Muscle layer of duodenum (tissue), 2 donors: ENCODE data around the gene ATP8B3.
A peak's percentile ranks its signal among the peaks of the same experiment; 100 is the strongest.

Experiments
- H3K27ac ChIP-seq: one replicate; pipeline ENCODE4 v1.7.0; 2013; ENCODE audit warnings: mild to moderate bottlenecking, low read length
- H3K27me3 ChIP-seq: one replicate; pipeline ENCODE4 v1.7.0; 2013; ENCODE audit warnings: low read depth, mild to moderate bottlenecking, control low read depth, low read length
- H3K36me3 ChIP-seq, 2 donors: one replicate each; pipeline ENCODE4 v1.7.0; 2013; ENCODE audit warnings: low read length in 2 of 2, control low read depth in 1 of 2, mild to moderate bottlenecking in 1 of 2; ENCODE audit not compliant: insufficient read depth in 2 of 2, control insufficient read depth in 1 of 2
- H3K4me1 ChIP-seq, 2 donors: one replicate each; pipeline ENCODE4 v1.7.0; 2013; ENCODE audit warnings: low read length in 2 of 2, mild to moderate bottlenecking in 2 of 2, control low read depth in 1 of 2, moderate library complexity in 1 of 2; ENCODE audit not compliant: insufficient read depth in 2 of 2, control insufficient read depth in 1 of 2
- H3K4me3 ChIP-seq, 2 donors: one replicate each; pipeline ENCODE4 v1.7.0; 2013; ENCODE audit warnings: low read length in 2 of 2, low read depth in 1 of 2, mild to moderate bottlenecking in 1 of 2
- H3K9me3 ChIP-seq, 2 donors: one replicate each; pipeline ENCODE4 v1.7.0; 2013; ENCODE audit warnings: low read length in 2 of 2, control low read depth in 1 of 2, mild to moderate bottlenecking in 1 of 2; ENCODE audit not compliant: control insufficient read depth in 1 of 2
- donor health status: healthy.

ATP8B3 gene

GRCh38 chr19:1748873-1749341 lies 63.2 kb downstream of the ATP8B3 start:
- Histone ChIP-seq H3K4me3 (peak overlapping the region in 1 of 2 donors; percentile 45), H3K4me1 (peaks cover 0 to 42% of the 10 kb centered on the region in 2 donors), H3K9me3 (no peaks in the 10 kb centered on the region), H3K27me3 (peaks cover 70% of the 10 kb centered on the region), H3K27ac (no peak overlapping the region), H3K36me3 (no peaks in the 10 kb centered on the region)

GRCh38 chr19:1748115-1748872 lies 63.8 kb downstream of the ATP8B3 start:
- peak overlapping the region; percentile 11 to 45 for H3K4me3 ChIP-seq
- H3K9me3 ChIP-seq = no peaks in the 10 kb centered on the region
- H3K4me1 ChIP-seq = peaks cover 0 to 42% of the 10 kb centered on the region in 2 donors

GRCh38 chr19:1747285-1748114 lies 64.6 kb downstream of the ATP8B3 start:
- no peaks in the 10 kb centered on the region for H3K9me3 ChIP-seq
- H3K36me3 ChIP-seq = no peaks in the 10 kb centered on the region
- no peak overlapping the region for H3K27ac ChIP-seq
- peaks cover 0 to 42% of the 10 kb centered on the region in 2 donors for H3K4me1 ChIP-seq
- peak overlapping the region in 1 of 2 donors; percentile 11 for H3K4me3 ChIP-seq
- H3K27me3 ChIP-seq = peaks cover 73% of the 10 kb centered on the region

More at GRCh38 chr19:1748115-1748872, 63.8 kb downstream of the ATP8B3 start:
- no peaks in the 10 kb centered on the region for H3K36me3 ChIP-seq
- peaks cover 71% of the 10 kb centered on the region for H3K27me3 ChIP-seq
- H3K27ac ChIP-seq = no peak overlapping the region

- no peak overlapping the region for H3K4me3 ChIP-seq
- no peaks in the 10 kb centered on the region for H3K9me3 ChIP-seq
- H3K36me3 ChIP-seq = no peaks in the 10 kb centered on the region
- peaks cover 0 to 42% of the 10 kb centered on the region in 2 donors for H3K4me1 ChIP-seq
- no peak overlapping the region for H3K27ac ChIP-seq
- peaks cover 64% of the 10 kb centered on the region for H3K27me3 ChIP-seq
These were observed 65.4 kb downstream of the ATP8B3 start for GRCh38 chr19:1746401-1747284.

GRCh38 chr19:1745589-1746031 lies 66.5 kb downstream of the ATP8B3 start:
- H3K36me3 ChIP-seq = no peaks in the 10 kb centered on the region
- H3K9me3 ChIP-seq = peaks cover 0 to 1% of the 10 kb centered on the region in 2 donors
- H3K27me3 ChIP-seq = peaks cover 54% of the 10 kb centered on the region
- peaks cover 0 to 42% of the 10 kb centered on the region in 2 donors for H3K4me1 ChIP-seq
- no peak overlapping the region for H3K27ac ChIP-seq
- no peak overlapping the region for H3K4me3 ChIP-seq

GRCh38 chr19:1744822-1745563 lies 67.1 kb downstream of the ATP8B3 start:
- H3K27me3 ChIP-seq = peaks cover 48% of the 10 kb centered on the region

GRCh38 chr19:1744133-1744665 lies 67.9 kb downstream of the ATP8B3 start:
- H3K27me3 ChIP-seq = peaks cover 43% of the 10 kb centered on the region
- no peaks in the 10 kb centered on the region for H3K36me3 ChIP-seq
- H3K4me3 ChIP-seq = no peak overlapping the region

More at GRCh38 chr19:1744822-1745563, 67.1 kb downstream of the ATP8B3 start:
- no peak overlapping the region for H3K27ac ChIP-seq
- H3K4me1 ChIP-seq = peaks cover 0 to 36% of the 10 kb centered on the region in 2 donors
- no peaks in the 10 kb centered on the region for H3K36me3 ChIP-seq
- H3K9me3 ChIP-seq = peaks cover 0 to 5% of the 10 kb centered on the region in 2 donors
- H3K4me3 ChIP-seq = no peak overlapping the region

GRCh38 chr19:1742989-1743696 lies 68.9 kb downstream of the ATP8B3 start:
- H3K27me3 ChIP-seq = peaks cover 33% of the 10 kb centered on the region
- H3K4me1 ChIP-seq = peaks cover 0 to 17% of the 10 kb centered on the region in 2 donors
- no peak overlapping the region for H3K27ac ChIP-seq
- H3K36me3 ChIP-seq = no peaks in the 10 kb centered on the region
- peaks cover 0 to 5% of the 10 kb centered on the region in 2 donors for H3K9me3 ChIP-seq
- no peak overlapping the region for H3K4me3 ChIP-seq

More at GRCh38 chr19:1744133-1744665, 67.9 kb downstream of the ATP8B3 start:
- Histone ChIP-seq H3K9me3 (peaks cover 0 to 5% of the 10 kb centered on the region in 2 donors), H3K4me1 (peaks cover 0 to 28% of the 10 kb centered on the region in 2 donors), H3K27ac (no peak overlapping the region)

- Histone ChIP-seq H3K27ac (no peak overlapping the region), H3K9me3 (peaks cover 0 to 5% of the 10 kb centered on the region in 2 donors), H3K4me1 (peaks cover 0 to under 1% of the 10 kb centered on the region in 2 donors), H3K36me3 (no peaks in the 10 kb centered on the region), H3K27me3 (peaks cover 12% of the 10 kb centered on the region), H3K4me3 (no peak overlapping the region)
These were observed 72.0 kb downstream of the ATP8B3 start for GRCh38 chr19:1739960-1740629.
